ENCODE measurements around the gene POLA1.

DNA sequence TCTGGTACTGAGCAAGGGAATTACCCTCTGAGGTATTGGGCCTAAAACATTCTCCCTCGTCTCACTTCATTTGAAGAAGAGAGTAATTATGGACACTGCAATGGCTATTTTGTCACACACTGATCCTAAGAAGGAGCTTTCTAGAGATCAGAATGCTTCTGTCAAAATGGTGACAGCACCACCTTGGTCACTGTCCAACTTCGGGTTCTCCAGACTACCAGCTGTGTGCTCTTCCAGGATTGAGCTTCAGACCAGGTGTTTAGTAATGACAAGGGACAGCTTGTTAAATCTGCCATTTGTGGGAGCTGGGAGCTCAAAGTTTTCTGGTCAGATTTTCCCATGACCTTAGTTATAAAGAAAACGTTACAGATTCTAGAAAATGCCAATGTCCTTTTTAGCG is 105.4 kb downstream of the POLA1 start:
- no peak for TF ChIP-seq CTCF (IDR thresholded peaks at IDR 0.05; ENCODE audit: low read length)
- no peak for TF ChIP-seq EZH2 (optimal IDR thresholded peaks at IDR 0.05; ENCODE audit: low read depth, low read length)

Data from MM.1S (cell line).